ENCODE data around the gene UBE2S.
A peak's percentile ranks its signal among the peaks of the same experiment; 100 is the strongest.
"Not testable (repeated sequence)": the region's sequence is repeated elsewhere in the genome, so short reads cannot be mapped to it uniquely, and the experiment has no call there.

UBE2S gene

GRCh38 chr19:55440411-55441105 is 33.0 kb upstream of the UBE2S start:
- no peak for DNase-seq (ENCODE audit: low spot score)

DNA sequence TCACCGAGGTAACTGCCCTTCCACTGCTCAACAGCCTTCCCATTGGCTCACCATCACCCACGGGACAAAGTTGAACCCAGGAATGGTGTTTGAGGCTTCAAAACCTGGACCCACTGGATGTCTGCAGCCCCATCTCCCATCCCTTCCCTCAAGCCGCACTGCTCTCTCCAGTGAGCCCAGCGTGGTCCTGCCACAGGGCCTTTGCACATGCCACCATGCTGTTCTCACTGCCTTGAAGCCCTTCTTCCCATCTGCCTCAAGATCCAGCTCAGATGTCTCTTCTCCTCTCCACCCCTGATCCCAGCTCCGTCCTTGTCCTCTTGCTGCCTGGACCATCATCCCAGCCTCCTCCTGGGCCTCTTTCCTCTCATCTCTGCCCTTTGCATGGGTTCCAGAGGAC is 31.5 kb upstream of the UBE2S start:
- FAIRE-seq (no peak), DNase-seq (ENCODE audit: low spot score) (no peak)

More at GRCh38 chr19:55440411-55441105, 33.0 kb upstream of the UBE2S start:
- no peak for FAIRE-seq

DNA sequence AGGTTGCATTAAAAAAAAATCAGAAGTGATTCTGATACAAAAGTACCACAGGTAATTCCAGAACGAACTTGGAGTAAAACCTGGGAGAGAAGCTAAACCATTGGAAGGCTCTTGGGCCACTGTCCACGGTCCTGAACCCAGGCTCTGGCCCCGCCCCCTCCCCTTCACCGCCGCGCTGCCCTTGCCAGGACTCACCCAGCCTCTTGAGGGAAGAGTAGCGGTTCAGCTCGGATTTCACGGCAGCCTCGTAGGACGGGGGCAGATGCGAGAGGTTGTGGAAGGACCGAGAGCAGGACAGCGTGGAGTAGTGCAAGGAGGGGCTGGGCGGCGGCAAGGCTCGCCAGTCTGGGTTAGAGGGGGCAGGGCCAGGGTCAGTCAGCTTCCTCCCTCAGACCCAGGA is 29.8 kb upstream of the UBE2S start:
- peak; percentile 15 for DNase-seq (ENCODE audit: low spot score)

DNA sequence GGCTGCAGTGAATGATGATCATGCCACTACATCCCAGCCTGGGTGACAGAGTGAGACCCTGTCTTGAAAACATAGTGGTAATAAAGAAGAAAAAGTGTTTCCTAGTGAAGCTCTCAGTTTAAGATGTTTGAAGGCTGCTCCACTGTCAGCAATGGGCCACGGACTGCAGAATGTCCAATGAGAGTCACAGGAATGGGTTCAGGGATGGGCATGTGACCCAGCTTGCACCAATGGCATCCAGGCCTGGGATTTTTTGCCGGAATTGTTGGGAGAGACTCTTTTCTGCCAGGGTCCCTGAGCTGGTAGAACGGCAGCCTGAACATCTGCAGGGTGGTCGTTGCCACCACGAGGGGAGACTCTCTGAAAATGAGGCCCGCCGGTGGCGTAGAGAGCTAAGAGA is 29.3 kb upstream of the UBE2S start:
- FAIRE-seq (no peak), DNase-seq (ENCODE audit: low spot score) (no peak)

More for the DNA sequence above, 29.8 kb upstream of the UBE2S start:
- FAIRE-seq, result no peak

DNA sequence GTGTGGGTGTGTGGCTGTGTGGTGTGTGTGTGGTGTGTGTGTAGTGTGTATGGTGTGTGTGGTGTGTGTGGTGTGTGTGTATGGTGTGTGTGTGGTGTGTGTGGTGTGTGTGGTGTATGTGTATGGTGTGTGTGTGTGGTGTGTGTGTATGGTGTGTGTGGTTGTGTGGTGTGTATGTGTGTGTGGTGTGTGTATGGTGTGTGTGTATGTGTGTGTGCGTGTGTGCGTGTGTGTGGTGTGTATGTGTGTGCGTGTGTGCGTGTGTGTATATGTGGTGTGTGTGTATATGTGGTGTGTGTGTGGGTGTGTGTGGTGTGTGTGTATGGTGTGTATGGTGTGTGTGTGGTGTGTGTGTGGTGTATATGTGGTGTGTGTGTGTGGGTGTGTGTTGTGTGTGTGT is 27.4 kb upstream of the UBE2S start:
- no peak for DNase-seq (ENCODE audit: low spot score)
- FAIRE-seq, result no peak

GRCh38 chr19:55434356-55434919 is 26.9 kb upstream of the UBE2S start:
- FAIRE-seq (no peak), DNase-seq (ENCODE audit: low spot score) (no peak)

GRCh38 chr19:55433292-55433691 is 25.7 kb upstream of the UBE2S start:
- FAIRE-seq (no peak), DNase-seq (ENCODE audit: low spot score) (no peak)

- FAIRE-seq, result no peak
- no peak for DNase-seq (ENCODE audit: low spot score)
Observed at GRCh38 chr19:55432241-55432959, 24.8 kb upstream of the UBE2S start.

- FAIRE-seq (no peak), DNase-seq (ENCODE audit: low spot score) (no peak)
Observed at GRCh38 chr19:55431183-55431582, 23.6 kb upstream of the UBE2S start.

DNA sequence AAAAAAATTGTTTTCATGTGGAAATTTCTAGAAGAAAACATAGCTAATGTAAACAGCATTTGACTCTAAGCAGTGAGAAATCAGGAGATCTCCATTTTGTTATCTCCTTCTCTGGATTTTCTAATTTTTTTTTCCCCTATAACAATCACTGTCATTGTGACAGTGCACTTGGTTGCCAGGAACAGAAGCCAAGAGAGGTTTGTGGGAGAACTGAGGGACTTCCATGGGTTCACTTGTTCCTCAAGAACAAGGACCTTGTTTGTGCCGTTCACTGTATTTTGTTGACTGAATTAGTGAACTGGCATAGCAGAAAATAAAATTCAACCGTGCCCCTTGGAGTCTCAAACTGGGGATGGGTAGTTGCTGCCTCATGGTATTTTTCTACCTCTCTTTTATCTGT is 18.5 kb upstream of the UBE2S start:
- no peak for DNase-seq (ENCODE audit: low spot score)
- no peak for FAIRE-seq

GRCh38 chr19:55424518-55424917 is 16.9 kb upstream of the UBE2S start:
- FAIRE-seq (no peak), DNase-seq (ENCODE audit: low spot score) (no peak)

DNA sequence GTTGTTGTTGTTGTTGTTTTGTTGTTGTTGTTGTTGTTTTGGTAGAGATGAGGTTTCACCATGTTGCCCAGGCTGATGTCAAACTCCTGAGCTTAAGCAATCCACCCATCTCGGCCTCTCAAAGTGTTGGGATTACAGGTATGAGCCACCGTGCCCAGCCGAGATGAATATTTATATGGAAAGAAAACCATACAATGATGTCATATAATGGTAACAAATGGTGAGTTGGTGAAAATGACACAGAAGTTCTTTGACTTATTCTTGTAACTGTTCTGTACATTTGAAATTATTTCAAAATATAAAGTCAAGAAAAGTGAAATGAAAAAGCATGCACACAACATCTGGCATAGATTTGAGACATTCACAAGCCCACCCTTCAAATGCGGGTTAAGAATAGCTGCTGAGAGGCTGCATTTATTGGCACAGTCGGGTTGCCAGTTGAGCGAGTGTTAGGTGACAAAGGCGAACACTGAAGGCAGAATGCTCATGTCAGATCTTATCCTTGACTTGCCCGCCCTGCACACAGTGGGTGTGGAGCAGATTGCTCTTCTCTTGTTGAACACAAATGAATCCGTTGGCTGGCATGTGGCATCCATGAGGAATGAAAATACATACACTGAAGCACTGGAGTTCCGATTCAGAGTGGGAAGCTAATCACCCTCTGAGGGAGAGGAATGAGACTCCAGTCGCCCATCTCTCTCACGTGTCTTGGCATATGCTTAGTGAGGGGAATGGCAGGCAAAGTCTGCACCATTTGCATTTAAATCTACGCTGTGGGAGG is 15.8 kb upstream of the UBE2S start:
- FAIRE-seq, result no peak
- no peak for DNase-seq (ENCODE audit: low spot score)

DNA sequence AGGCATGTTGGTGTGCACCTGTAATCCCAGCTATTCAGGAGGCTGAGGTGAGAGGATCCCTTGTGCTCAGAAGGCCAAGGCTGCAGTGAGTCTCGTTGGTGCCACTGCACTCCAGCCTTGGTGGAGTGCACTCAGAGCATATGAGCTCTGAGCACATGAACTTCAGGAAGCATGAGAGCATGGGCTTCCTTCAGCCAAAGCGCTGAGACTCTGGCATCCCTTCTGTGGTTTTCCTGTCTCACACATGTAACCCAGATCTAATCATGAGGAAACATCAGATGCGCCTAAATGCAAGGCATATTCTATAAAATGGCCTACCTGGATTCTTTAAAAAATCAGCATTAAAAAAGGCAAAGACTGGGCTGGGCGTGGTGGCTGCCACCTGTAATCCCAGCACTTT is 13.7 kb upstream of the UBE2S start:
- not testable (repeated sequence) for FAIRE-seq

GRCh38 chr19:55419624-55420236 is 12.1 kb upstream of the UBE2S start:
- no peak for FAIRE-seq
- DNase-seq (ENCODE audit: low spot score), result no peak

More for the DNA sequence above, 13.7 kb upstream of the UBE2S start:
- DNase-seq (ENCODE audit: low spot score), result not testable (repeated sequence)

GRCh38 chr19:55419103-55419502 is 11.5 kb upstream of the UBE2S start:
- FAIRE-seq (no peak), DNase-seq (ENCODE audit: low spot score) (no peak)

DNA sequence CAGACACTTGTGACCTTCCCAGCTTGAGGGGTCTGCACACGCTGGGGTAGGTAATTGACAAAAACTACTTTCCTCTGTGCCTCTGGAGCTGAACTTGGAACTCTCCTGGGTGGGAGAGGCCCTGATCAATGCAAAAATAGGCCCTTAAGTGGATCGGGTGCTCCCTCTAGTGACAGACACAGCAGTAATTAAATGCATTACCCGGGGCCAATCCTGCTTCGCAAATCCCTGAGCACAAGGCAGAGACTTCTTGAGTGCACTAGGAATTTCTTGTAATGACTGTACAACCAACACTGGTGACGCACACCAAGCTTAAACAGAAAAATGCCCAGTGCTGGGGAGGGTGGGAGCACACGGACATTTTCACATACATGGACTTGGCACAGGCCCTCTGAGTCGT is 10.6 kb upstream of the UBE2S start:
- DNase-seq (ENCODE audit: low spot score) (peak; percentile 45), FAIRE-seq (no peak)

DNA sequence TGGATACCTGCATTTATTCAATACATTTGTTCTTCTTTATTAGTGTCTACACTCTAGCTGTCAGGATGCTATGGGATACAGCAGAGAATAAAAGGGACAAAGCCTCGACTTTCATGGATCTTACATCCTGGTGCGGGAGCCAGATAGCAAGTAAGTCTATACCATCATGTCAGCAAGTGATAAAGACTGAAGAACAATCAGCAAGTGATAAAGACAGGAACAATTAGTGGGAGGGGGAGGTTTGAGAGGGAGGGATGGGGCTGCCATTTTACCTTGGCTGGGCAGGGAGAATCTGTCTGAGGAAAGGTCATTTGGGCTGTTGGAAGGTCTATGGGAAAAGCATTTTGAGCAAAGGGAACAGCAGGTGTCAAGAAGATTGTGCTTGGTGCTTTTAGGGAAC is 2.6 kb upstream of the UBE2S start:
- no peak for FAIRE-seq
- DNase-seq (ENCODE audit: low spot score), result no peak

GRCh38 chr19:55409179-55409578 is 1.6 kb upstream of the UBE2S start:
- not testable (repeated sequence) for FAIRE-seq; DNase-seq (ENCODE audit: low spot score)

DNA sequence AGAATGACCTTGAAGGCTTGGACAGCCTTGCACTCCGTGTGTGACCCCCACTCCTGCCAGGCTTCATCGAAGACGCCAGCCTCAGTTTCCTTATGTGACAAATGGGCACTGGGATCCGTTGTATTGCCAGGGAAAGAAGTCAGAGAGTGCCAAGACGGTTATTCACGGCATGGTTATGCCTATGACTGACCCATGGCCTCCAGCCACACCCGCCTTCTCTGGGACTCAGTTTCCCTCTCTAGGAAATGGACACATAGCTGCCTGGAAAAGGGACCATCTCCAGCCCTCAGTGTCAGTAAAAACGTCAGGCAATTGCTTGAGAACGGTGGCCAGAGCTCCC is 915 bp upstream of the UBE2S start:
- no peak for FAIRE-seq
- DNase-seq (ENCODE audit: low spot score), result no peak

DNA sequence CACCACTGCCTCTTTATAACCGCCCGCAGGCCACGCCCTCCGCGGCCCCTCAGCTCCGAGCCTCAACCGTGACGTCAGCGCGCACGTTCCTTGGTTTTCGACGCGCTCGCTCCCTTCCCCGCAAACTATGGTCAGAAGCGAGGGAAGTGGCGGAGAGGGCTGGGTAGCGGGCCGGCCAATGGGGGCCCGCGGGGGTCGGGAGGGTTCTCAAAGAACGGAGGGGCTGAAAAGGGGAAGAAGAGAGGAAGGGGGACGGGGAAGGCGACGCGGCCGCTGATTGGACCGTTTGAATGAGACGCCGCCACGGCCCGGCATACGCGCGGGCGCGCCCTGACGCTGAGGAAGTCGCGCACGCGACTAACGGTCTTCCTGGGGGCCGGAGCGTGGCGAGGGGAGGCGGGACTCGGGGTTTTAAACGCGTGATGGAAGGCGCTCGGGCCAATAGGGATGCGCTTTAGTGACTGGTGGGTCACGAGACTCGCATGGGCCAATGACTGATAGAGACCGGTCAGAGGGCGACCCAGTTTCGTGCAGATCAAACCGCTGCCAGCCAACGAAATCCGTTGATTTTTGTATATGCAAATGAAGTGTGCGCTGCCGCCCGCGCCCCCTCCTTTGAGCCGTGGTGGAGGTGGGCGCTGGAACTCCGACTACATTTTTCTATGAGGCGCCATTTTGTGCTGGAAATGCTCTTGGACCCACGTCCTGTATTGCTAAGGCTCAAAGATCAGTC is 378 bp upstream of the UBE2S start:
- FAIRE-seq (peak; percentile 65), DNase-seq (ENCODE audit: low spot score) (peak; percentile 91)

All from RCC 7860 (cell line).